HG03175 (cell line): ENCODE results near the gene RTN1.

ENCODE experiments used
- ATAC-seq: cut with Tn5 transposase; IDR thresholded peaks from one replicate; pipeline ENCODE4 v1.9.1; 2021; ENCODE audit warnings: mild to moderate bottlenecking, moderate library complexity; ENCODE audit not compliant: unreplicated experiment

RTN1 gene

GRCh38 chr14:59870277-59871165, at the start of gene RTN1:
Gene RTN1 (minus strand): TSS chr14:59870776. CDS start chr14:59870630, 146 bp downstream.
- ATAC-seq, result peak; percentile 54

- ATAC-seq, result no peak
Observed at GRCh38 chr14:59920378-59920683, 49.8 kb upstream of the RTN1 start.

GRCh38 chr14:59919570-59920377, 49.2 kb upstream of the RTN1 start, which contains the start of gene LRRC9:
Gene LRRC9 (plus strand): TSS chr14:59920144.
- ATAC-seq, result no peak

- peak; percentile 48 for ATAC-seq
Observed at GRCh38 chr14:59918824-59919569, 48.4 kb upstream of the RTN1 start.

GRCh38 chr14:59913187-59913586, 42.6 kb upstream of the RTN1 start:
- no peak for ATAC-seq

GRCh38 chr14:59912443-59912842, 41.9 kb upstream of the RTN1 start:
- no peak for ATAC-seq

GRCh38 chr14:59905188-59905587, 34.6 kb upstream of the RTN1 start:
- ATAC-seq, result no peak

- ATAC-seq, result no peak
Observed at GRCh38 chr14:59904184-59904583, 33.6 kb upstream of the RTN1 start.

- ATAC-seq, result no peak
Observed at GRCh38 chr14:59900556-59900955, 30.0 kb upstream of the RTN1 start.

- ATAC-seq, result peak; percentile 65
Observed at GRCh38 chr14:59897757-59898383, 27.3 kb upstream of the RTN1 start.

- no peak for ATAC-seq
Observed at GRCh38 chr14:59895721-59896120, 25.1 kb upstream of the RTN1 start.

GRCh38 chr14:59890676-59891075, 20.1 kb upstream of the RTN1 start:
- no peak for ATAC-seq

- ATAC-seq, result peak; percentile 43
Observed at GRCh38 chr14:59882957-59883356, 12.4 kb upstream of the RTN1 start.

- ATAC-seq, result peak; percentile 11
Observed at GRCh38 chr14:59871166-59871495, 555 bp upstream of the RTN1 start.

- ATAC-seq, result no peak
Observed at GRCh38 chr14:59869381-59870255, 958 bp downstream of the RTN1 start.

- no peak for ATAC-seq
Observed at GRCh38 chr14:59868021-59868420, 2.6 kb downstream of the RTN1 start.

GRCh38 chr14:59863806-59864525, 6.6 kb downstream of the RTN1 start:
- no peak for ATAC-seq

GRCh38 chr14:59857328-59857727, 13.2 kb downstream of the RTN1 start:
- no peak for ATAC-seq

- ATAC-seq, result no peak
Observed at GRCh38 chr14:59852350-59852749, 18.2 kb downstream of the RTN1 start.
